ENCODE measurements around the gene MAGI1.
A peak's percentile ranks its signal among the peaks of the same experiment; 100 is the strongest.
"Not testable (repeated sequence)": the region's sequence is repeated elsewhere in the genome, so short reads cannot be mapped to it uniquely, and the experiment has no call there.

MAGI1 gene

GRCh38 chr3:65523878-65524277, 514.8 kb downstream of the MAGI1 start:
- TF ChIP-seq FOXA1 (IDR thresholded peaks at IDR 0.05) = no peak
- ChIA-PET CTCF (no interaction called here), POLR2A (no interaction called here)
- DNase-seq (ENCODE audit: extremely low spot score) = no peak

- CTCF ChIA-PET = no interaction called here
- no peak for TF ChIP-seq CTBP1 (IDR thresholded peaks at IDR 0.05; ENCODE audit: borderline replicate concordance)
- no peak for TF ChIP-seq BHLHE40 (IDR thresholded peaks at IDR 0.05; ENCODE audit: borderline replicate concordance)
- no peak for TF ChIP-seq NFRKB (IDR thresholded peaks at IDR 0.05)
- TF ChIP-seq FOXK2 (IDR thresholded peaks at IDR 0.05) = no peak
- TF ChIP-seq TARDBP (IDR thresholded peaks at IDR 0.05) = no peak
- no peak for TF ChIP-seq SP1 (IDR thresholded peaks at IDR 0.05)
- TF ChIP-seq FOXM1 (IDR thresholded peaks at IDR 0.05; ENCODE audit: borderline replicate concordance) = no peak
- no peak for TF ChIP-seq PKNOX1 (IDR thresholded peaks at IDR 0.05)
- TF ChIP-seq SUZ12 (IDR thresholded peaks at IDR 0.05) = no peak
- no peak for TF ChIP-seq L3MBTL2 (conservative IDR thresholded peaks at IDR 0.05)
- TF ChIP-seq HDGF (IDR thresholded peaks at IDR 0.05; ENCODE audit: borderline replicate concordance) = no peak
- no peak for TF ChIP-seq LEF1 (IDR thresholded peaks at IDR 0.05; ENCODE audit: borderline replicate concordance)
- TF ChIP-seq ELF4 (IDR thresholded peaks at IDR 0.05) = no peak
- no peak for TF ChIP-seq FOXA1 (IDR thresholded peaks at IDR 0.05)
- no peak for TF ChIP-seq ZNF384 (IDR thresholded peaks at IDR 0.05)
- no peak for DNase-seq (ENCODE audit: extremely low spot score)
- POLR2A ChIA-PET = no interaction called here
Measured at GRCh38 chr3:65521032-65521431, 517.7 kb downstream of the MAGI1 start.

GRCh38 chr3:65516998-65517397, 521.7 kb downstream of the MAGI1 start:
- ChIA-PET POLR2A (no interaction called here), CTCF (no interaction called here)
- TF ChIP-seq CTBP1 (IDR thresholded peaks at IDR 0.05; ENCODE audit: borderline replicate concordance) (no peak), FOXK2 (IDR thresholded peaks at IDR 0.05) (no peak), TARDBP (IDR thresholded peaks at IDR 0.05) (no peak), FOXA1 (IDR thresholded peaks at IDR 0.05) (no peak), NFRKB (IDR thresholded peaks at IDR 0.05) (no peak), ARNT (IDR thresholded peaks at IDR 0.05) (no peak), FOXM1 (IDR thresholded peaks at IDR 0.05; ENCODE audit: borderline replicate concordance) (no peak), L3MBTL2 (conservative IDR thresholded peaks at IDR 0.05) (no peak), ZNF384 (IDR thresholded peaks at IDR 0.05) (no peak), PKNOX1 (IDR thresholded peaks at IDR 0.05) (no peak), SUZ12 (IDR thresholded peaks at IDR 0.05) (no peak), LEF1 (IDR thresholded peaks at IDR 0.05; ENCODE audit: borderline replicate concordance) (no peak), BHLHE40 (IDR thresholded peaks at IDR 0.05; ENCODE audit: borderline replicate concordance) (no peak), SP1 (IDR thresholded peaks at IDR 0.05) (no peak), HDGF (IDR thresholded peaks at IDR 0.05; ENCODE audit: borderline replicate concordance) (no peak), ELF4 (IDR thresholded peaks at IDR 0.05) (no peak)
- no peak for DNase-seq (ENCODE audit: extremely low spot score)

- CTCF ChIA-PET; POLR2A ChIA-PET; DNase-seq (ENCODE audit: extremely low spot score): not testable (repeated sequence)
Measured at GRCh38 chr3:65514317-65514716, 524.4 kb downstream of the MAGI1 start.

- POLR2A ChIA-PET; DNase-seq (ENCODE audit: extremely low spot score); CTCF ChIA-PET: not testable (repeated sequence)
Measured at GRCh38 chr3:65509423-65509794, 529.3 kb downstream of the MAGI1 start.

GRCh38 chr3:65508750-65509422, 529.8 kb downstream of the MAGI1 start:
- TF ChIP-seq ELF4 (IDR thresholded peaks at IDR 0.05) (no peak), SP1 (IDR thresholded peaks at IDR 0.05) (no peak), NFRKB (IDR thresholded peaks at IDR 0.05) (no peak), TARDBP (IDR thresholded peaks at IDR 0.05) (no peak), CTBP1 (IDR thresholded peaks at IDR 0.05; ENCODE audit: borderline replicate concordance) (no peak), SUZ12 (IDR thresholded peaks at IDR 0.05) (no peak), ZNF384 (IDR thresholded peaks at IDR 0.05) (no peak), HDGF (IDR thresholded peaks at IDR 0.05; ENCODE audit: borderline replicate concordance) (no peak), BHLHE40 (IDR thresholded peaks at IDR 0.05; ENCODE audit: borderline replicate concordance) (no peak), FOXM1 (IDR thresholded peaks at IDR 0.05; ENCODE audit: borderline replicate concordance) (no peak), ARNT (IDR thresholded peaks at IDR 0.05) (no peak), FOXA1 (IDR thresholded peaks at IDR 0.05) (no peak)
- CTCF ChIA-PET = no interaction called here
- POLR2A ChIA-PET = interaction anchor here (0.8 kb wide), 1 partner anchor 11 kb away, joined by 4 read pairs; no protein-coding TSS in a partner anchor
- DNase-seq (ENCODE audit: extremely low spot score) = no peak

GRCh38 chr3:65507437-65507836, 531.3 kb downstream of the MAGI1 start:
- ChIA-PET CTCF (no interaction called here), POLR2A (no interaction called here)
- TF ChIP-seq SUZ12 (IDR thresholded peaks at IDR 0.05) = no peak
- TF ChIP-seq PKNOX1 (IDR thresholded peaks at IDR 0.05) = peak; percentile 64
- TF ChIP-seq TARDBP (IDR thresholded peaks at IDR 0.05) = no peak
- TF ChIP-seq CTBP1 (IDR thresholded peaks at IDR 0.05; ENCODE audit: borderline replicate concordance) = 0 out of 2 replicates have a peak, but pooled peaks have one; percentile 31
- DNase-seq (ENCODE audit: extremely low spot score) = no peak

Data from HEK293T (cell line).